ENCODE data around the gene TNRC18. TPM values are rescaled to one million over a fixed set of nuclear protein-coding genes. Genes with fewer than 3 reads are reported as not detected.
"Not testable (repeated sequence)": the region's sequence is repeated elsewhere in the genome, so short reads cannot be mapped to it uniquely, and the experiment has no call there.

TNRC18 gene
- total RNA-seq, 4 donors from 2014 or later: 17.9 to 75.5 (median 48.4) TPM

- WGBS, 2 donors: 27 to 33% methylated on average over 3 to 14 of the region's 29 CpGs
- H3K36me3 ChIP-seq: no peaks in the 10 kb centered on the region
- no peak overlapping the region for H3K27ac ChIP-seq
- no peak for DNase-seq
- intact Hi-C loops (cut with DNase I): no loop called here
- no peak overlapping the region for H3K4me3 ChIP-seq
- TF ChIP-seq POLR2A (IDR thresholded peaks at IDR 0.05) (no peak), CTCF (IDR thresholded peaks at IDR 0.05) (no peak)
- H3K27me3 ChIP-seq: peaks cover 0 to 37% (median 0%) of the 10 kb centered on the region in 4 donors
- no peaks in the 10 kb centered on the region for H3K9me3 ChIP-seq
- peaks cover 6 to 13% (median 6%) of the 10 kb centered on the region in 3 donors for H3K4me1 ChIP-seq
Measured at GRCh38 chr7:5296015-5296610, 127.5 kb downstream of the TNRC18 start.

- H3K9me3 ChIP-seq: no peaks in the 10 kb centered on the region
- H3K4me1 ChIP-seq: peaks cover 6 to 13% (median 6%) of the 10 kb centered on the region in 3 donors
- no peak overlapping the region for H3K4me3 ChIP-seq
- H3K36me3 ChIP-seq: no peaks in the 10 kb centered on the region
- no peak for DNase-seq
- 77 to 83% methylated on average over 10 to 28 of the region's 33 CpGs for WGBS, 2 donors
- H3K27me3 ChIP-seq: peaks cover 0 to 37% (median 0%) of the 10 kb centered on the region in 4 donors
- intact Hi-C loops (cut with DNase I): no loop called here
- TF ChIP-seq CTCF (IDR thresholded peaks at IDR 0.05): no peak
- H3K27ac ChIP-seq: no peak overlapping the region
Measured at GRCh38 chr7:5295039-5296014, 128.3 kb downstream of the TNRC18 start.

GRCh38 chr7:5294169-5294987 lies 129.3 kb downstream of the TNRC18 start:
- H3K9me3 ChIP-seq: no peaks in the 10 kb centered on the region
- DNase-seq: no peak
- intact Hi-C loops (cut with DNase I): no loop called here
- H3K4me3 ChIP-seq: no peak overlapping the region
- 76 to 79% methylated on average over 2 to 13 of the region's 14 CpGs for WGBS, 2 donors
- H3K27ac ChIP-seq: no peak overlapping the region
- peaks cover 0 to 37% (median 0%) of the 10 kb centered on the region in 4 donors for H3K27me3 ChIP-seq
- TF ChIP-seq CTCF (IDR thresholded peaks at IDR 0.05) (no peak), POLR2A (IDR thresholded peaks at IDR 0.05) (no peak)
- peaks cover 6 to 13% (median 6%) of the 10 kb centered on the region in 3 donors for H3K4me1 ChIP-seq
- no peaks in the 10 kb centered on the region for H3K36me3 ChIP-seq

- intact Hi-C loops (cut with DNase I); H3K4me3 ChIP-seq; H3K27ac ChIP-seq; H3K9me3 ChIP-seq; H3K36me3 ChIP-seq; DNase-seq; H3K4me1 ChIP-seq: not testable (repeated sequence)
- 54 to 79% methylated on average over 4 to 7 of the region's 15 CpGs for WGBS, 2 donors
- peaks cover 0 to 18% (median 0%) of the 10 kb centered on the region in 4 donors for H3K27me3 ChIP-seq
Measured at GRCh38 chr7:5291711-5292335, 131.8 kb downstream of the TNRC18 start.

- TF ChIP-seq POLR2A (IDR thresholded peaks at IDR 0.05): no peak
- TF ChIP-seq CTCF (IDR thresholded peaks at IDR 0.05): no peak
- H3K27ac ChIP-seq: no peak overlapping the region
- H3K4me3 ChIP-seq: no peak overlapping the region
- H3K4me1 ChIP-seq: no peaks in the 10 kb centered on the region
- peaks cover 0 to 13% (median 0%) of the 10 kb centered on the region in 4 donors for H3K27me3 ChIP-seq
- 69 to 72% methylated on average over 7 of the region's 8 CpGs for WGBS, 2 donors
- no peaks in the 10 kb centered on the region for H3K36me3 ChIP-seq
- DNase-seq: no peak
- intact Hi-C loops (cut with DNase I): no loop called here
- H3K9me3 ChIP-seq: no peaks in the 10 kb centered on the region
Measured at GRCh38 chr7:5291301-5291700, 132.3 kb downstream of the TNRC18 start.

Measured in esophagus squamous epithelium (tissue), 5 donors.